IMR-90 (cell line): ENCODE data around the gene MARCHF2. TPM values are rescaled to one million over a fixed set of nuclear protein-coding genes. Genes with fewer than 3 reads are reported as not detected.

ENCODE experiments used
- ATAC-seq: fragments of 200-7000 bp; cut with Tn5 transposase; 2 replicates; pipeline ENCODE4 v1.9.1; 2020; ENCODE audit warnings: low read depth, mild to moderate bottlenecking, moderate library complexity
- BruUV-seq: library from RNA; stranded (reverse); fragments of 400-500 nt; replicated peaks from 2 replicates; lab custom pipeline; 2021; lab: Mats Ljungman, UMichigan
- CTCF ChIA-PET: fragments of 300-600 bp; formaldehyde crosslinking; extraction: SDS; loops from one replicate; lab custom pipeline; 2021; ENCODE audit warnings: antibody characterized with exemption; lab: Yijun Ruan, JAX
- POLR2A ChIA-PET: fragments of 300-600 bp; sonication (Branson Sonifier 250); formaldehyde crosslinking; loops from one replicate; lab custom pipeline; 2022; ENCODE audit warnings: antibody characterized with exemption; ENCODE audit not compliant: unreplicated experiment; lab: Charles Lee
- DNase-seq: peaks from one replicate; pipeline ENCODE4 v3.0.0; 2013
- H2AFZ ChIP-seq: replicated peaks from 2 replicates; pipeline ENCODE3; 2013; ENCODE audit warnings: low read length, mild to moderate bottlenecking; ENCODE audit not compliant: poor library complexity
- H2AK5ac ChIP-seq: 2 replicates; pipeline ENCODE4 v1.6.1; 2013; ENCODE audit warnings: low read depth, low read length, inconsistent platforms
- H2AK9ac ChIP-seq: replicated peaks from 2 replicates; pipeline ENCODE3; 2013; ENCODE audit warnings: mild to moderate bottlenecking, low read depth, low read length, moderate library complexity; ENCODE audit not compliant: poor library complexity
- H2BK120ac ChIP-seq: 2 replicates; pipeline ENCODE4 v1.6.1; 2013; ENCODE audit warnings: low read depth, low read length, inconsistent platforms
- H2BK15ac ChIP-seq: 3 replicates; pipeline ENCODE4 v1.6.1; 2013; ENCODE audit warnings: low read depth, low read length, inconsistent platforms
- H2BK20ac ChIP-seq: 2 replicates; pipeline ENCODE4 v1.6.1; 2013; ENCODE audit warnings: low read depth, mild to moderate bottlenecking, inconsistent platforms, low read length, moderate library complexity
- H2BK5ac ChIP-seq: 2 replicates; pipeline ENCODE4 v1.6.1; 2013; ENCODE audit warnings: mild to moderate bottlenecking, low read depth, low read length, inconsistent platforms; ENCODE audit not compliant: poor library complexity, severe bottlenecking
- H3K14ac ChIP-seq: replicated peaks from 2 replicates; pipeline ENCODE4 v1.6.1; 2013; ENCODE audit warnings: low read depth, low read length, inconsistent platforms
- H3K18ac ChIP-seq: 2 replicates; pipeline ENCODE4 v1.6.1; 2013; ENCODE audit warnings: low read depth, low read length, control low read depth
- H3K23ac ChIP-seq: 2 replicates; pipeline ENCODE4 v1.6.1; 2013; ENCODE audit warnings: low read depth, low read length, inconsistent platforms
- H3K27ac ChIP-seq: 2 replicates; pipeline ENCODE4 v1.5.1; 2013; ENCODE audit warnings: mild to moderate bottlenecking, control low read depth, low read length; ENCODE audit not compliant: insufficient read depth
- H3K27me3 ChIP-seq: 2 replicates; pipeline ENCODE4 v1.6.1; 2013; ENCODE audit warnings: low read length; ENCODE audit not compliant: control insufficient read depth, insufficient read depth
- H3K36me3 ChIP-seq: 2 replicates; pipeline ENCODE4 v1.6.1; 2013; ENCODE audit warnings: low read length, mixed read lengths; ENCODE audit not compliant: control insufficient read depth, insufficient read depth
- H3K4ac ChIP-seq: 2 replicates; pipeline ENCODE4 v1.6.1; 2013; ENCODE audit warnings: low read depth, low read length, inconsistent platforms
- H3K4me1 ChIP-seq: 2 replicates; pipeline ENCODE4 v1.6.1; 2013; ENCODE audit warnings: low read length, mixed read lengths; ENCODE audit not compliant: control insufficient read depth, insufficient read depth
- H3K4me2 ChIP-seq: 2 replicates; pipeline ENCODE4 v1.6.1; 2013; ENCODE audit warnings: low read depth, mild to moderate bottlenecking, control low read depth, low read length, moderate library complexity
- H3K4me3 ChIP-seq: 2 replicates; pipeline ENCODE4 v1.5.1; 2013; ENCODE audit warnings: low read depth, mild to moderate bottlenecking, control low read depth, low read length, moderate library complexity; ENCODE audit not compliant: insufficient read depth
- H3K56ac ChIP-seq: 2 replicates; pipeline ENCODE4 v1.6.1; 2013; ENCODE audit warnings: low read length, inconsistent platforms; ENCODE audit not compliant: insufficient read depth; ENCODE audit errors: extremely low read depth
- H3K79me1 ChIP-seq, 2 experiments: 2 replicates each; pipeline ENCODE4 v1.6.1; 2013; ENCODE audit warnings: low read length in 2 of 2, inconsistent platforms in 1 of 2, low read depth in 1 of 2
- H3K9ac ChIP-seq: 2 replicates; pipeline ENCODE4 v1.6.1; 2013; ENCODE audit warnings: low read depth, low read length, control low read depth
- H3K9me1 ChIP-seq: 2 replicates; pipeline ENCODE4 v1.6.1; 2013; ENCODE audit warnings: low read length, inconsistent platforms; ENCODE audit not compliant: insufficient read depth
- H3K9me3 ChIP-seq: 2 replicates; pipeline ENCODE4 v1.6.1; 2013; ENCODE audit warnings: low read length; ENCODE audit not compliant: control insufficient read depth, insufficient read depth
- H4K20me1 ChIP-seq: 2 replicates; pipeline ENCODE4 v1.6.1; 2013; ENCODE audit warnings: low read length, inconsistent platforms; ENCODE audit not compliant: insufficient read depth
- H4K5ac ChIP-seq: 2 replicates; pipeline ENCODE4 v1.6.1; 2013; ENCODE audit warnings: mild to moderate bottlenecking, low read depth, low read length, control low read depth
- H4K8ac ChIP-seq, 2 experiments: 2 replicates each; pipeline ENCODE4 v1.6.1; 2013; ENCODE audit warnings: low read depth in 2 of 2, low read length in 2 of 2, control low read depth in 1 of 2, inconsistent platforms in 1 of 2
- H4K91ac ChIP-seq: 2 replicates; pipeline ENCODE4 v1.6.1; 2013; ENCODE audit warnings: low read depth, low read length, inconsistent platforms; ENCODE audit not compliant: insufficient read depth
- CHD1 ChIP-seq: IDR thresholded peaks from 2 replicates; pipeline ENCODE4 v1.6.1; 2012; ENCODE audit warnings: low read depth, low read length, improper control_type of control experiment
- MAZ ChIP-seq: IDR thresholded peaks from 2 replicates; pipeline ENCODE4 v1.6.1; 2012; ENCODE audit warnings: low read depth, mild to moderate bottlenecking, low read length, improper control_type of control experiment, moderate library complexity, borderline replicate concordance
- MXI1 ChIP-seq: IDR thresholded peaks from 2 replicates; pipeline ENCODE4 v1.6.1; 2012; ENCODE audit warnings: low read depth, mild to moderate bottlenecking, low read length, moderate library complexity, borderline replicate concordance
- NFE2L2 ChIP-seq: fragments of 150-350 bp; IDR thresholded peaks from 2 replicates; pipeline ENCODE4 v1.6.1; 2016; ENCODE audit warnings: low read depth, mild to moderate bottlenecking, low read length
- POLR2A ChIP-seq: IDR thresholded peaks from 2 replicates; pipeline ENCODE4 v1.6.1; 2012; ENCODE audit warnings: mild to moderate bottlenecking, low read depth, low read length
- RAD21 ChIP-seq: IDR thresholded peaks from 2 replicates; pipeline ENCODE4 v1.6.1; 2012; ENCODE audit warnings: low read length, improper control_type of control experiment
- RCOR1 ChIP-seq: IDR thresholded peaks from 2 replicates; pipeline ENCODE4 v1.6.1; 2012; ENCODE audit warnings: mild to moderate bottlenecking, low read length, improper control_type of control experiment; ENCODE audit not compliant: insufficient replicate concordance
- WGBS, 2 experiments: methylation state at CpG; one replicate each; pipeline versions ENCODE4 v1.1.5 to v1.1.7; 2013; ENCODE audit warnings: missing lambda C conversion rate in 2 of 2; ENCODE audit not compliant: insufficient read length in 1 of 2; ENCODE audit errors: extremely low coverage in 2 of 2; 5-methylcytosine and 5-hydroxymethylcytosine counted together
- dilution Hi-C: fragments of 300-500 bp; cut with HindIII; formaldehyde crosslinking; loops from one replicate; pipeline ENCODE4 v1.14.3; 2018; ENCODE audit warnings: low sequenced_read_pairs; ENCODE audit not compliant: unreplicated experiment
- in situ Hi-C: fragments of 300-500 bp; cut with MboI; formaldehyde crosslinking; loops from 3 replicates; pipeline ENCODE4 v1.14.3; 2019; ENCODE audit warnings: low sequenced_read_pairs, inconsistent platforms, mixed read lengths
- intact Hi-C: fragments of 100-400 bp; cut with micrococcal nuclease; formaldehyde crosslinking; loops from 2 replicates; pipeline ENCODE4 v1.10.0; 2022
- polyA plus RNA-seq, 3 experiments: library from polyadenylated mRNA; depleted of rRNA; stranded (reverse); fragments of >200 nt; gene quantifications; 2 replicates each; pipeline ENCODE4 v1.2.3, GENCODE V29; 2012; ENCODE audit warnings: low replicate concordance in 1 of 3
- total RNA-seq: library from RNA; depleted of rRNA; stranded (reverse); fragments of >200 nt; gene quantifications from 2 replicates; pipeline ENCODE4 v1.2.3, GENCODE V29; 2012

MARCHF2 gene
- total and polyA plus RNA-seq, 2 of the 4 experiments (the other 2 are of a cell fraction), result 33.8 to 58.8 TPM

GRCh38 chr19:8473648-8474476, 60.8 kb downstream of the MARCHF2 start:
- H2BK15ac ChIP-seq, result no peak overlapping the region
- no peak overlapping the region for H2BK20ac ChIP-seq
- CTCF ChIA-PET, result interaction anchor here (0.6 kb wide), 1 partner anchor 57 kb away, joined by 3 read pairs; no protein-coding TSS in a partner anchor
- no peak overlapping the region for H4K91ac ChIP-seq
- BruUV-seq, result no TSS peak
- dilution Hi-C loops, result no loop called here
- no peak overlapping the region for H4K8ac ChIP-seq
- WGBS, 2 experiments, result 82% methylated on average over 2 of the region's 6 CpGs; no CpG with 5 or more reads in 1 of the 2 experiments
- no peak overlapping the region for H3K18ac ChIP-seq
- H2AK9ac ChIP-seq, result no peak overlapping the region
- intact Hi-C loops, result loop anchor here (5.0 kb wide), 1 partner anchor 93 kb away; no protein-coding TSS in a partner anchor
- H3K23ac ChIP-seq, result no peak overlapping the region
- peaks cover 33 to 90% of the 10 kb centered on the region in 2 experiments for H3K79me1 ChIP-seq
- POLR2A ChIA-PET, result no interaction called here
- in situ Hi-C loops, result no loop called here
- H3K9me3 ChIP-seq, result no peaks in the 10 kb centered on the region
- no peak for TF ChIP-seq MXI1
- no peak for TF ChIP-seq RCOR1
- no peak for TF ChIP-seq CHD1
- TF ChIP-seq MAZ, result no peak
- no peak for TF ChIP-seq RAD21
- TF ChIP-seq POLR2A, result no peak
- no peak for TF ChIP-seq NFE2L2
- H2BK5ac ChIP-seq, result no peak overlapping the region
- H3K56ac ChIP-seq, result no peak overlapping the region
- ATAC-seq (no peak), DNase-seq (no peak)
- H3K27ac ChIP-seq, result no peak overlapping the region
- H3K27me3 ChIP-seq, result no peaks in the 10 kb centered on the region
- H3K14ac ChIP-seq, result no peak overlapping the region
- no peak overlapping the region for H3K9ac ChIP-seq
- no peak overlapping the region for H3K4me3 ChIP-seq
- peaks cover 74% of the 10 kb centered on the region for H4K20me1 ChIP-seq
- no peak overlapping the region for H2AFZ ChIP-seq
- H2AK5ac ChIP-seq, result no peak overlapping the region
- peaks cover 36% of the 10 kb centered on the region for H3K9me1 ChIP-seq
- no peak overlapping the region for H3K4me2 ChIP-seq
- no peak overlapping the region for H2BK120ac ChIP-seq
- peaks cover 7% of the 10 kb centered on the region for H3K4me1 ChIP-seq
- H3K36me3 ChIP-seq, result peaks cover 72% of the 10 kb centered on the region
- no peak overlapping the region for H4K5ac ChIP-seq
- H3K4ac ChIP-seq, result no peak overlapping the region
